Karpas-422 (cell line): ENCODE measurements around the gene C18orf63. TPM values are rescaled to one million over a fixed set of nuclear protein-coding genes. Genes with fewer than 3 reads are reported as not detected.

Source experiments
- DNase-seq: peaks from one replicate; pipeline ENCODE4 v3.0.0-alpha.2; 2015
- H2AFZ ChIP-seq: fragments of 200-600 bp; sonication (generic); 2 replicates; pipeline ENCODE4 v1.6.1; 2014; ENCODE audit warnings: antibody characterized with exemption, low read length, mixed read lengths
- H3K27ac ChIP-seq: fragments of 200-600 bp; sonication (generic); 2 replicates; pipeline ENCODE4 v1.5.1; 2014; ENCODE audit warnings: mild to moderate bottlenecking, low read length, moderate library complexity
- H3K27me3 ChIP-seq: fragments of 200-600 bp; sonication (generic); 2 replicates; pipeline ENCODE4 v1.6.1; 2014; ENCODE audit warnings: low read length, mixed read lengths
- H3K36me3 ChIP-seq: fragments of 200-600 bp; sonication (generic); 2 replicates; pipeline ENCODE4 v1.6.1; 2014; ENCODE audit warnings: low read length, mixed read lengths; ENCODE audit not compliant: insufficient read depth
- H3K4me1 ChIP-seq: fragments of 200-600 bp; sonication (generic); 2 replicates; pipeline ENCODE4 v1.6.1; 2014; ENCODE audit warnings: mild to moderate bottlenecking, low read length, mixed read lengths
- H3K4me2 ChIP-seq: fragments of 200-600 bp; sonication (generic); 2 replicates; pipeline ENCODE4 v1.6.1; 2014; ENCODE audit warnings: low read length, low read depth, mild to moderate bottlenecking; ENCODE audit not compliant: poor library complexity, severe bottlenecking
- H3K4me3 ChIP-seq: fragments of 200-600 bp; sonication (generic); 2 replicates; pipeline ENCODE4 v1.5.1; 2014; ENCODE audit warnings: mild to moderate bottlenecking, antibody characterized with exemption, low read length, mixed read lengths
- H3K79me2 ChIP-seq: fragments of 200-600 bp; sonication (generic); 2 replicates; pipeline ENCODE4 v1.6.1; 2014; ENCODE audit warnings: mild to moderate bottlenecking, low read length, mixed read lengths
- H3K9ac ChIP-seq: fragments of 200-600 bp; sonication (generic); 2 replicates; pipeline ENCODE4 v1.6.0; 2014; ENCODE audit warnings: low read length
- H3K9me2 ChIP-seq: fragments of 200-600 bp; sonication (generic), shearing (Covaris generic); replicated peaks from 2 replicates; pipeline ENCODE4 v1.6.0; 2014; ENCODE audit warnings: mild to moderate bottlenecking, low read length, moderate library complexity; ENCODE audit not compliant: insufficient read depth
- H3K9me3 ChIP-seq: fragments of 300-700, 200-600 bp; sonication (generic); 2 replicates; pipeline ENCODE4 v1.6.1; 2014; ENCODE audit warnings: low read length, mixed read lengths
- H4K20me1 ChIP-seq: fragments of 200-600 bp; sonication (generic); 2 replicates; pipeline ENCODE4 v1.6.1; 2014; ENCODE audit warnings: mild to moderate bottlenecking, antibody characterized with exemption, low read length, low read depth; ENCODE audit not compliant: insufficient read depth
- total RNA-seq: library from RNA; depleted of rRNA; stranded (reverse); fragments of >200 nt; shearing (Covaris generic); gene quantifications from 2 replicates; pipeline ENCODE4 v1.2.3, GENCODE V29; 2014; ENCODE audit warnings: low replicate concordance; rRNA removed

The C18orf63 gene
- total RNA-seq, 1 experiment from 2014 or later: not detected

DNA sequence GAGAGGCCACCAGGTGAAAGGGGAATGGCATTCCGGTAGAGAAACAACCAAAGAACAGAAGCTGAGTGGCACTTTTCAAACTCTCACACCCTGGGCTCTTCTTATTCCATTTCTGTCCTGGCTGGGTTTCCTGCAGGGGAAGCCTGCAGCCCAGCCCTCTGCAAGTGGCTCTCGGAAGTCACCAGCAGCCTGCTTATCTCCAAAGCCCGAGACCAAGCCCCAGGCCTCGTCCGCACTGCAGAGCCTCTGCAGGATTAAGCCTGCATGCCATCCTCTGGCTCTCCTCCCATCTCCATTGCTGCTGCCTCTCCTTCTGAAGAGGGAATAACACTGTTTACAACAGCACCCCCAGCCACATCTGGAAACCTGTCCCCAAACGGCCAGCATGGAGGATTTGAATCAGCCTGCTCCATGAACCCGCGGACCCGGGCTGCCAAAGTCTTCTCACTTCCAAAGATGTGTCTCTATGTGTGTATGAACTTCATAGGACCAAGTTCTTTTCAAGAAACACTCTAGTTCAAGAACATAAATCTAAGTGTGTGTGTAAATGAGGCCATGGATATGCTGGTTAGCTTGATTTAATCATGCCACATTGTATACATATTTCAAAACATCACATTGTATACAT, 87.3 kb downstream of the C18orf63 start:
- H3K9ac ChIP-seq: no peak overlapping the region
- H3K4me2 ChIP-seq: no peak overlapping the region
- no peaks in the 10 kb centered on the region for H3K27me3 ChIP-seq
- H4K20me1 ChIP-seq: no peaks in the 10 kb centered on the region
- DNase-seq: no peak
- H3K4me1 ChIP-seq: peaks cover 3% of the 10 kb centered on the region
- H3K36me3 ChIP-seq: no peaks in the 10 kb centered on the region
- H3K79me2 ChIP-seq: no peaks in the 10 kb centered on the region
- H3K27ac ChIP-seq: no peak overlapping the region
- no peaks in the 10 kb centered on the region for H3K9me2 ChIP-seq
- H3K4me3 ChIP-seq: no peak overlapping the region
- H3K9me3 ChIP-seq: no peaks in the 10 kb centered on the region
- no peak overlapping the region for H2AFZ ChIP-seq

- H3K79me2 ChIP-seq: no peaks in the 10 kb centered on the region
- H3K9ac ChIP-seq: no peak overlapping the region
- no peak overlapping the region for H2AFZ ChIP-seq
- no peaks in the 10 kb centered on the region for H3K9me3 ChIP-seq
- no peak overlapping the region for H3K27ac ChIP-seq
- no peak overlapping the region for H3K4me3 ChIP-seq
- no peak overlapping the region for H3K4me2 ChIP-seq
- no peak for DNase-seq
- H3K9me2 ChIP-seq: no peaks in the 10 kb centered on the region
- no peaks in the 10 kb centered on the region for H3K36me3 ChIP-seq
- H3K4me1 ChIP-seq: peaks cover 5% of the 10 kb centered on the region
- H3K27me3 ChIP-seq: no peaks in the 10 kb centered on the region; the same call in 1 of the 2 replicates
- H4K20me1 ChIP-seq: no peaks in the 10 kb centered on the region
Measured at GRCh38 chr18:74407888-74408287, 92.2 kb downstream of the C18orf63 start.

Other genes starting within 250 kb of the C18orf63 start
- gene FBXO15, start 168.0 kb upstream of the C18orf63 start, total RNA-seq: 0.32 and 0.89 TPM in 2 replicates
- 59.3 and 82.4 TPM in 2 replicates for gene TIMM21, start 167.3 kb upstream of the C18orf63 start, total RNA-seq
- 43.5 and 50.9 TPM in 2 replicates for gene CYB5A, start 23.9 kb upstream of the C18orf63 start, total RNA-seq
- gene DIPK1C, start 141.5 kb downstream of the C18orf63 start, total RNA-seq: not detected in 2 replicates
- 137 and 167 TPM in 2 replicates for gene CNDP2, start 180.5 kb downstream of the C18orf63 start, total RNA-seq
- 0.11 TPM in 1 of 2 replicates, not detected in the other for gene CNDP1, start 218.7 kb downstream of the C18orf63 start, total RNA-seq